DLD1 (cell line): ENCODE results near the gene ETV2.
"Not testable (repeated sequence)": the region's sequence is repeated elsewhere in the genome, so short reads cannot be mapped to it uniquely, and the experiment has no call there.

Source experiments
- in situ Hi-C: cut with HindIII; loops from 2 replicates; pipeline ENCODE4 v1.10.0; 2017; ENCODE audit warnings: low sequenced_read_pairs

ETV2 gene

GRCh38 chr19:35628264-35628564 lies 13.3 kb upstream of the ETV2 start:
- in situ Hi-C loops: no loop called here

- in situ Hi-C loops: no loop called here
These were observed 12.8 kb upstream of the ETV2 start, which contains the start of gene RBM42 for GRCh38 chr19:35628565-35629331. TSS of gene RBM42 (plus strand) at chr19:35629036. CDS start at chr19:35629154, 118 bp downstream.

GRCh38 chr19:35629332-35629633 lies 12.3 kb upstream of the ETV2 start:
- in situ Hi-C loops: no loop called here

- in situ Hi-C loops: no loop called here
These were observed 7.7 kb upstream of the ETV2 start for GRCh38 chr19:35633727-35634440.

- in situ Hi-C loops: no loop called here
These were observed 4.9 kb upstream of the ETV2 start for GRCh38 chr19:35636651-35637050.

- in situ Hi-C loops: no loop called here
These were observed 4.4 kb upstream of the ETV2 start for GRCh38 chr19:35637165-35637564.

GRCh38 chr19:35639321-35639639 lies 2.3 kb upstream of the ETV2 start:
- in situ Hi-C loops: no loop called here

- in situ Hi-C loops: no loop called here
These were observed 1.7 kb upstream of the ETV2 start for GRCh38 chr19:35639863-35640262.

- in situ Hi-C loops: no loop called here
These were observed 767 bp downstream of the ETV2 start for GRCh38 chr19:35642312-35642711.

GRCh38 chr19:35642798-35643254 lies 1.3 kb downstream of the ETV2 start:
- in situ Hi-C loops: no loop called here

GRCh38 chr19:35643255-35644205 lies 2.0 kb downstream of the ETV2 start:
- in situ Hi-C loops: no loop called here

GRCh38 chr19:35644206-35644986 lies 2.9 kb downstream of the ETV2 start:
- in situ Hi-C loops: no loop called here

GRCh38 chr19:35644987-35645679 lies 3.6 kb downstream of the ETV2 start:
- in situ Hi-C loops: no loop called here

GRCh38 chr19:35645680-35646511 lies 4.4 kb downstream of the ETV2 start:
- in situ Hi-C loops: no loop called here

GRCh38 chr19:35648017-35648961 lies 6.7 kb downstream of the ETV2 start, which contains the start of gene COX6B1:
TSS of gene COX6B1 (plus strand) at chr19:35648323. CDS start at chr19:35651244, 2,921 bp downstream.
- in situ Hi-C loops: no loop called here

GRCh38 chr19:35650581-35650980 lies 9.0 kb downstream of the ETV2 start:
- in situ Hi-C loops: no loop called here

- in situ Hi-C loops: not testable (repeated sequence)
These were observed 13.3 kb downstream of the ETV2 start for GRCh38 chr19:35654828-35655227.

- in situ Hi-C loops: no loop called here
These were observed 14.1 kb downstream of the ETV2 start for GRCh38 chr19:35655600-35655999.
